Stimulated activated naive CD8-positive, alpha-beta T cell treated with anti-CD3 and anti-CD28 coated beads, Interleukin-15, Interleukin-2, amounts not matched to agents 100 ng/mL and 50 ng/mL, for 24 hours (primary cell): Measurements from ENCODE around the gene RNF123.

ENCODE experiments used
- H3K27ac Mint-ChIP-seq: one replicate; pipeline ENCODE4 v1.8.0; 2021; ENCODE audit warnings: mild to moderate bottlenecking, mixed read lengths
- H3K27me3 Mint-ChIP-seq: one replicate; pipeline ENCODE4 v1.8.0; 2021; ENCODE audit warnings: mixed read lengths
- H3K36me3 Mint-ChIP-seq: one replicate; pipeline ENCODE4 v1.8.0; 2021; ENCODE audit warnings: low read depth, mixed read lengths
- H3K4me1 Mint-ChIP-seq: one replicate; pipeline ENCODE4 v1.8.0; 2021; ENCODE audit warnings: low read depth, mixed read lengths
- H3K4me3 Mint-ChIP-seq: one replicate; pipeline ENCODE4 v1.8.0; 2021; ENCODE audit warnings: mild to moderate bottlenecking, mixed read lengths
- H3K9me3 Mint-ChIP-seq: one replicate; pipeline ENCODE4 v1.8.0; 2021; ENCODE audit warnings: mixed read lengths

RNF123 gene

DNA sequence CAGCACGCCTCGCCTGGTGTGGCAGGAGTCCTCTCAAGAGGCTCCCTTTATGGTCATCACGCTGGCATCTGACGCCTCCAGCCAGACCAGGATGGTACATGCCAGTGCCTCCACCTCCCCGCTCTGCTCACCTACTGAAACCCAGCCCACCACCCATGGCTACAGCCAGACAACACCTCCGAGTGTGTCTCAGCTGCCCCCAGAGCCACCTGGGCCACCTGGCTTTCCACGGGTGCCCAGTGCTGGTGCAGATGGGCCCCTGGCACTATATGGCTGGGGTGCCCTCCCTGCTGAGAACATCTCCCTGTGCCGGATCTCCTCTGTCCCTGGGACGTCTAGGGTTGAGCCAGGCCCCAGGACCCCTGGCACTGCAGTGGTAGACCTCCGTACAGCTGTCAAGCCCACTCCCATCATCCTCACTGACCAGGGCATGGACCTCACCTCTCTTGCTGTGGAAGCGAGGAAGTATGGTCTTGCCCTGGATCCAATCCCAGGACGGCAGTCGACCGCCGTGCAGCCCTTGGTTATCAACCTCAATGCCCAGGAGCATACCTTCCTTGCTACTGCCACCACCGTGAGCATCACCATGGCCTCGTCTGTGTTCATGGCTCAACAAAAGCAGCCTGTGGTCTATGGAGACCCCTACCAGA lies 35.1 kb upstream of the RNF123 start:
- Mint-ChIP-seq H3K4me3 (no peak overlapping the region), H3K4me1 (no peaks in the 10 kb centered on the region), H3K9me3 (no peaks in the 10 kb centered on the region), H3K36me3 (no peaks in the 10 kb centered on the region), H3K27ac (no peak overlapping the region), H3K27me3 (no peaks in the 10 kb centered on the region)

DNA sequence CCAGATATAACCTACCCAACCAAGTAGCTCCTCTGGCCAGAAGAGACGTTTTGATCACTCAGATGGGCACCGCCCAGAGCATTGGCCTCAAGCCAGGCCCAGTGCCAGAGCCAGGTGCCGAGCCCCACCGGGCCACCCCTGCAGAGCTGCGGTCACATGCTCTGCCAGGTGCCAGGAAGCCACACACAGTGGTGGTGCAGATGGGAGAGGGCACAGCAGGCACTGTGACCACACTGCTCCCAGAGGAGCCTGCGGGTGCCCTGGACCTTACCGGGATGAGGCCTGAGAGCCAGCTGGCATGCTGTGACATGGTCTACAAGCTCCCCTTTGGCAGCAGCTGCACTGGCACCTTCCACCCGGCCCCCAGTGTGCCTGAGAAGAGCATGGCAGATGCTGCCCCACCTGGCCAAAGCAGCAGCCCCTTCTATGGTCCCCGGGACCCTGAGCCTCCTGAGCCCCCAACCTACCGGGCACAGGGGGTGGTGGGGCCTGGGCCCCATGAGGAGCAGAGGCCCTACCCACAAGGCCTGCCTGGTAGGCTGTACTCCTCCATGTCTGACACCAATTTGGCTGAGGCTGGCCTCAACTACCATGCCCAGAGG lies 34.3 kb upstream of the RNF123 start:
- H3K9me3 Mint-ChIP-seq, result no peaks in the 10 kb centered on the region
- no peak overlapping the region for H3K27ac Mint-ChIP-seq
- no peak overlapping the region for H3K4me3 Mint-ChIP-seq
- H3K4me1 Mint-ChIP-seq, result no peaks in the 10 kb centered on the region
- H3K27me3 Mint-ChIP-seq, result no peaks in the 10 kb centered on the region
- no peaks in the 10 kb centered on the region for H3K36me3 Mint-ChIP-seq

DNA sequence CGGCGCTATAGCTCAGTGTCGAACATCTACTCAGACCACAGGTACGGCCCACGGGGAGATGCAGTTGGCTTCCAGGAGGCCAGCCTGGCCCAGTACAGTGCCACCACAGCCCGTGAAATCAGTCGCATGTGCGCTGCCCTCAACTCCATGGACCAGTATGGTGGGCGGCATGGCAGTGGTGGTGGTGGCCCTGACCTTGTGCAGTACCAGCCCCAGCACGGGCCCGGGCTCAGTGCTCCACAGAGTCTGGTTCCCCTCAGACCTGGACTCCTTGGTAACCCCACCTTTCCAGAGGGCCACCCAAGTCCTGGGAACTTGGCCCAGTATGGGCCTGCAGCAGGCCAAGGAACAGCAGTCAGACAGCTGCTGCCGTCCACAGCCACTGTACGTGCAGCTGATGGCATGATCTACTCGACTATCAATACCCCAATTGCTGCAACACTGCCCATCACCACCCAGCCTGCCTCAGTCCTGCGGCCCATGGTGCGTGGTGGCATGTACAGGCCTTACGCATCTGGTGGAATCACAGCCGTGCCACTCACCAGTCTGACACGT lies 33.5 kb upstream of the RNF123 start:
- Mint-ChIP-seq H3K4me1 (no peaks in the 10 kb centered on the region), H3K27ac (no peak overlapping the region), H3K27me3 (no peaks in the 10 kb centered on the region), H3K9me3 (no peaks in the 10 kb centered on the region), H3K4me3 (no peak overlapping the region), H3K36me3 (no peaks in the 10 kb centered on the region)

DNA sequence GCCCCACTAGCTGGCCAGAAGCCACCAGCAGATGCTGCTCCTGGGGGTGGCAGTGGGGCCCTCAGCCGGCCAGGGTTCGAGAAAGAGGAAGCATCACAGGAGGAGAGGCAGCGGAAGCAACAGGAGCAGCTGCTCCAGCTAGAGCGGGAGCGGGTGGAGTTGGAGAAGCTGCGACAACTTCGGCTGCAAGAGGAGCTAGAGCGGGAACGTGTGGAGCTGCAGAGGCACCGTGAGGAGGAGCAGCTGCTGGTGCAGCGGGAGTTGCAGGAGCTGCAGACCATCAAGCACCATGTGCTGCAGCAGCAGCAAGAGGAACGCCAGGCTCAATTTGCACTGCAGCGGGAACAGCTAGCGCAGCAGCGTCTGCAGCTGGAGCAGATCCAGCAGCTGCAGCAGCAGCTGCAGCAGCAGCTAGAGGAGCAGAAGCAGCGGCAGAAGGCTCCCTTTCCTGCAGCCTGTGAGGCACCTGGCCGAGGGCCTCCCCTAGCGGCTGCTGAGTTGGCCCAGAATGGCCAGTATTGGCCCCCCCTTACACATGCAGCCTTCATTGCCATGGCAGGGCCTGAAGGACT lies 32.7 kb upstream of the RNF123 start:
- Mint-ChIP-seq H3K9me3 (no peaks in the 10 kb centered on the region), H3K27me3 (no peaks in the 10 kb centered on the region), H3K4me1 (no peaks in the 10 kb centered on the region), H3K36me3 (no peaks in the 10 kb centered on the region), H3K27ac (no peak overlapping the region), H3K4me3 (no peak overlapping the region)

DNA sequence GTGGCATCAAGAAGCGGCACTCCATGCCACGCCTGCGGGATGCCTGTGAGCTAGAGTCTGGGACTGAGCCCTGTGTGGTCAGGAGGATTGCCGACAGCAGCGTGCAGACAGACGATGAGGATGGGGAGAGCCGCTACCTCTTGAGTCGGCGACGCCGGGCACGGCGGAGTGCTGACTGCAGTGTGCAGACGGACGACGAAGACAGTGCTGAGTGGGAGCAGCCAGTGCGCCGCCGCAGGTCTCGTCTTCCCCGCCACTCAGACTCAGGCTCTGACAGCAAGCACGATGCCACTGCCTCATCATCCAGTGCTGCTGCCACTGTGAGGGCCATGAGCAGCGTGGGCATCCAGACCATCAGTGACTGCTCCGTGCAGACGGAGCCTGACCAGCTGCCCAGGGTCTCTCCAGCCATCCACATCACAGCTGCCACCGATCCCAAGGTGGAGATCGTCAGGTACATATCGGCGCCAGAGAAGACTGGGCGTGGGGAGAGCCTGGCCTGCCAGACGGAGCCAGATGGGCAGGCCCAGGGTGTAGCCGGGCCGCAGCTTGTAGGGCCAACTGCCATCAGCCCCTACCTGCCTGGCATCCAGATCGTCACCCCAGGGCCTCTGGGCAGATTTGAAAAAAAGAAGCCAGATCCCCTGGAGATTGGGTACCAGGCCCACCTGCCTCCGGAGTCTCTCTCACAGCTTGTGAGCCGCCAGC lies 32.0 kb upstream of the RNF123 start:
- Mint-ChIP-seq H3K4me1 (no peaks in the 10 kb centered on the region), H3K27me3 (no peaks in the 10 kb centered on the region), H3K27ac (no peak overlapping the region), H3K36me3 (no peaks in the 10 kb centered on the region), H3K9me3 (no peaks in the 10 kb centered on the region), H3K4me3 (no peak overlapping the region)

DNA sequence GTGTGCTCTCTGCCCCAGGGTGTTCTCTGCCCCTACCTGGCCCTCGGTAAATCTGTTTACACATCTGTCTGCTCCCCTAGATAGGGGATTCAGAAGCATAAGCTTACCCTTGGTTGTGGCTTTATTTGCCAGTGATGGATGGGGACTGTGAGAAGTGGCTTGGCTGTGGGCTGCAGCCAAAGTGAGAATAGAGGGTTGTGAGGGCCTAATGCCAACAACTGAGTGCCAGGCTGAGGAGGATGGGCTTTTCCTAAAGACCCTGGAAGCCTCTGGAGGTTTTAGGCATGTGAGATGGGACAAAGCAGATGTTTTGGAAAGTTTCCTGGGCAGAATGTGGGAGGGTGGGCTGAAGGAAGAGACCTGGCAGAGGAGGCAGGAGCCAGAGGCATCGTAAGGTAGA lies 30.6 kb upstream of the RNF123 start:
- no peaks in the 10 kb centered on the region for H3K4me1 Mint-ChIP-seq
- H3K36me3 Mint-ChIP-seq, result no peaks in the 10 kb centered on the region
- H3K9me3 Mint-ChIP-seq, result no peaks in the 10 kb centered on the region
- H3K27ac Mint-ChIP-seq, result peak overlapping the region; percentile 17
- H3K27me3 Mint-ChIP-seq, result no peaks in the 10 kb centered on the region
- H3K4me3 Mint-ChIP-seq, result no peak overlapping the region

DNA sequence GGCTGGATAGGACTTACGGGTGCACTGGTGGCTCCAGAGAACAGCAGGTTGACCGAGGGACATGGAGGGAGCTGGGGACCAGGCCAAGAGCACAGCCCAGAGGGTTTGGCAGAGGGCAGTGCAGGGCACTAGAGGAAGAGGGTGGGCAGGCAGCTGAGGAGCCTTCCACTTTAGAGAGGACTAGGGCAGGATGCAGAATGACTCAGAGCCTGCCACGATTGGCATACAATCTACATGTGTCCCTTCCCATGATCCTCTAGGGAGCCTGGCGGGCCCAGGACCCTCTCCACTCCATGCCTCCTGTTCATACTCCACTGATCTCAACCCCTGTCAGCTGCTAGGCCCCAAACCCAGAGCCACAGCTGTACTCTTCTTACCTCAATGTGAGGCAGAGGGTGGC lies 29.6 kb upstream of the RNF123 start:
- Mint-ChIP-seq H3K27me3 (no peaks in the 10 kb centered on the region), H3K36me3 (no peaks in the 10 kb centered on the region), H3K27ac (no peak overlapping the region), H3K9me3 (no peaks in the 10 kb centered on the region), H3K4me1 (no peaks in the 10 kb centered on the region), H3K4me3 (no peak overlapping the region)

DNA sequence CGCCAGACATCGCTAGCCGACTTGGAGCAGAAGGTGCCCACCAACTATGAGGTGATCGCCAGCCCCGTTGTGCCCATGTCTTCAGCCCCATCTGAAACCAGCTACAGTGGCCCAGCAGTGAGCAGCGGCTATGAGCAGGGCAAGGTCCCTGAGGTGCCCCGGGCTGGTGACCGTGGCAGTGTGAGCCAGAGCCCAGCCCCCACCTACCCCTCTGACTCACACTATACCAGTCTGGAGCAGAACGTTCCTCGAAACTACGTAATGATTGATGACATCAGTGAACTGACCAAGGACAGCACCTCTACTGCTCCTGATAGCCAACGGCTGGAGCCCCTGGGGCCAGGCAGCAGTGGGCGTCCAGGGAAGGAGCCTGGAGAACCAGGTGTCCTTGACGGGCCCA lies 28.1 kb upstream of the RNF123 start:
- H3K36me3 Mint-ChIP-seq, result no peaks in the 10 kb centered on the region

DNA sequence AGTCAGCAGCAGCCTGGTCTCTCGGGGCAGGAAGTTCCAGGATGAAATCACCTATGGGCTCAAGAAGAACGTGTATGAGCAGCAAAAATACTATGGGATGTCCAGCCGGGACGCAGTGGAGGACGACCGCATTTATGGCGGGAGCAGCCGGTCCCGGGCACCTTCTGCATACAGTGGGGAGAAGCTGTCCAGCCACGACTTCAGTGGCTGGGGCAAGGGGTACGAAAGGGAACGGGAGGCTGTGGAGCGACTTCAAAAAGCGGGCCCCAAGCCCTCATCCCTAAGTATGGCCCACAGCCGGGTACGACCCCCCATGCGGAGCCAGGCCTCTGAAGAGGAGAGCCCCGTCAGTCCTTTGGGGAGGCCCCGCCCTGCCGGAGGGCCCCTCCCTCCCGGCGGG lies 27.3 kb upstream of the RNF123 start:
- Mint-ChIP-seq H3K9me3 (no peaks in the 10 kb centered on the region), H3K4me1 (no peaks in the 10 kb centered on the region), H3K27me3 (no peaks in the 10 kb centered on the region), H3K4me3 (no peak overlapping the region), H3K27ac (no peak overlapping the region), H3K36me3 (no peaks in the 10 kb centered on the region)

More for the DNA sequence above, 28.1 kb upstream of the RNF123 start:
- Mint-ChIP-seq H3K4me3 (no peak overlapping the region), H3K27me3 (no peaks in the 10 kb centered on the region), H3K4me1 (no peaks in the 10 kb centered on the region), H3K9me3 (no peaks in the 10 kb centered on the region), H3K27ac (no peak overlapping the region)

DNA sequence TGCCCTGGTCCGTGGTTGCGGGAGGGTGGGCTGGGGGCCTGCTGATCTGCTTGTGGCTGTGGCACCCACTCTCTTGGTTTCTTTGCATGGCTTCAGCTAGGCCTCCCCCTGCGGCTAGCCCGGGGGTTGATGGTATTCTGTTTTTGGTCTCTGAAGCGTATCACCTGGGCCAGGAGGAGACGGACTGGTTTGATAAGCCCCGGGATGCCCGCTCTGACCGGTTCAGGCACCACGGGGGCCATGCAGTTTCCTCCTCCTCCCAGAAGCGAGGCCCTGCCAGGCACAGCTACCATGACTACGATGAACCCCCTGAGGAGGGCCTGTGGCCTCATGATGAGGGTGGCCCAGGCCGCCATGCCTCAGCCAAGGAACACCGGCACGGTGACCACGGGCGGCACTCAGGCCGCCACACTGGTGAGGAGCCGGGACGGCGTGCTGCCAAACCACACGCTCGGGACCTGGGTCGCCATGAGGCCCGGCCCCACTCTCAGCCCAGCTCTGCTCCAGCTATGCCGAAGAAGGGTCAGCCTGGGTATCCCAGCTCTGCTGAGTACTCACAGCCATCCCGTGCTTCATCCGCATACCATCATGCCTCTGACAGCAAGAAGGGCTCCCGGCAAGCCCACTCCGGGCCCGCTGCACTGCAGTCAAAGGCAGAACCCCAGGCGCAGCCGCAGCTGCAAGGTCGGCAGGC lies 26.5 kb upstream of the RNF123 start:
- no peak overlapping the region for H3K4me3 Mint-ChIP-seq
- H3K9me3 Mint-ChIP-seq, result no peaks in the 10 kb centered on the region
- H3K27ac Mint-ChIP-seq, result no peak overlapping the region
- H3K36me3 Mint-ChIP-seq, result no peaks in the 10 kb centered on the region
- no peaks in the 10 kb centered on the region for H3K27me3 Mint-ChIP-seq
- H3K4me1 Mint-ChIP-seq, result no peaks in the 10 kb centered on the region

DNA sequence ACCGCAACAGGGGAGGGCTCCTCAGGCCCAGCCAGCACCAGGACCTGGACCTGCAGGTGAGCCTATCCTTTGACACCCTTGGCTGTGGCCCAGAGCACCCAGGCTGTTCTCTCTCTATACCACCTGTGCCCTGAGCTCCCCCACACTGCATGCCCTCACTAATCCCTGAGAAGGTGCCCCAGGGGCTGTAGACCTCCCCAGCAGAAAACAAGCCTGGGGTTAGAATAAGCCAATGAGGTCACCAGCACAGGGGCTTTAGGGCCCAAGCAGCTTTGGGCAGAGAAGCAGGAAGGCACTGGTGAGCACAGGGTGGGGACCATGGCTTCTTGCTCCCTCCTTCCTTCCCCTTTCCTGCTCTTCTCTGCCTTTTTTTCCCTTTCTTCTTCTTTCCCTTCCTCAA lies 25.5 kb upstream of the RNF123 start:
- Mint-ChIP-seq H3K9me3 (no peaks in the 10 kb centered on the region), H3K27ac (no peak overlapping the region), H3K36me3 (no peaks in the 10 kb centered on the region), H3K4me1 (no peaks in the 10 kb centered on the region), H3K4me3 (no peak overlapping the region), H3K27me3 (no peaks in the 10 kb centered on the region)

DNA sequence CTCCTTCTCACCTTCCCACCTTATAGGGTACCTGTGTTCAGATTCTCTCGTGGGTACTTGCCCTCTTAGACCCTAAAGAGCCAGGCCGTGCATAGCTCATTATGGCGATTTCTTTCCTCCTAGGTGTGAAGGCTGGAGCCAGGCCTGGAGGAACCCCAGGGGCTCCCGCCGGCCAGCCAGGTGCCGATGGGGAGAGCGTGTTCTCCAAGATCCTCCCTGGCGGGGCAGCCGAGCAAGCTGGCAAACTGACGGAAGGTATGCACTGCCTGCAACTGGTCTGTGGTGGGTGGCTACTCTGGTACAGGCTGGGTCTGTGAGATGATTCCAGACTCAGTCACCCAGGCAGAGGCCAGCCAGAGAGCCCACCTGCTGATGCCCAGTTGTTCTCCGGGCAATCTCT lies 25.1 kb upstream of the RNF123 start:
- no peaks in the 10 kb centered on the region for H3K36me3 Mint-ChIP-seq
- H3K27ac Mint-ChIP-seq, result no peak overlapping the region
- H3K4me3 Mint-ChIP-seq, result no peak overlapping the region
- H3K9me3 Mint-ChIP-seq, result no peaks in the 10 kb centered on the region
- H3K4me1 Mint-ChIP-seq, result no peaks in the 10 kb centered on the region
- no peaks in the 10 kb centered on the region for H3K27me3 Mint-ChIP-seq

DNA sequence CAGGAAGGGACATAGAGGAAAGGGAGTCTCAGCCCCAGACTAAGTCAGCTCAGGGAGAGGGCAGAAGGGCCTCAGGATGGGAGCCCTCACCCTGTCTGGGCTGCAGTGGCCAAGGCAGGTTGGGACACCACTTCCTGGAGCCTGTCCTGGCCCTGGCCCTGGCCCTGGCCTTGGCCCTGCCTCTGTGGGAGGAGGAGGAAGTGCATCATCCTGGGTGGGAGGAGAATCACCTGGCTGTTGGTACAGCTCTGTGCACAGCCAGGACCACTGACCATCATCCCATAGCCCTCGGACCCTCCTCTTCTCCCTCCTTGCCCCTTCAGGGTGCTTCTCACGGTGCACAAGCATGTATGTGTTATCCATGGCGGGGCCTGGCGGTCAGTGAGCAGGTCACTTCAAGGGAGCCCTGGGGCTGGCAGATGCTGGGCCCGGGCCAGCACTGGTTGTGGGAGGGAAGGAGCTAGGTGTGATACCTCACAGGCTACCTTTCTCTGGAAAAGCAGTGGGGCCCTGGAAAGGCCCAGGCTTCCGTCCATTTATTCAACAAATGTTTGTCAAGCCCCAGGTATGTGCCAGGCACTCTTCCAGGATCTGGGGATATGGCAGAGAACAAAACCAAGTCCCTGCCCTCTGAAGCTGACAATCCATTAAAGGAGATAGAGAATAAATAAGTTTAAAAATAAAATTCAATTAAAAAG lies 23.4 kb upstream of the RNF123 start:
- H3K27me3 Mint-ChIP-seq, result no peaks in the 10 kb centered on the region
- H3K4me3 Mint-ChIP-seq, result no peak overlapping the region
- H3K27ac Mint-ChIP-seq, result no peak overlapping the region
- no peaks in the 10 kb centered on the region for H3K9me3 Mint-ChIP-seq
- no peaks in the 10 kb centered on the region for H3K4me1 Mint-ChIP-seq
- H3K36me3 Mint-ChIP-seq, result no peaks in the 10 kb centered on the region

DNA sequence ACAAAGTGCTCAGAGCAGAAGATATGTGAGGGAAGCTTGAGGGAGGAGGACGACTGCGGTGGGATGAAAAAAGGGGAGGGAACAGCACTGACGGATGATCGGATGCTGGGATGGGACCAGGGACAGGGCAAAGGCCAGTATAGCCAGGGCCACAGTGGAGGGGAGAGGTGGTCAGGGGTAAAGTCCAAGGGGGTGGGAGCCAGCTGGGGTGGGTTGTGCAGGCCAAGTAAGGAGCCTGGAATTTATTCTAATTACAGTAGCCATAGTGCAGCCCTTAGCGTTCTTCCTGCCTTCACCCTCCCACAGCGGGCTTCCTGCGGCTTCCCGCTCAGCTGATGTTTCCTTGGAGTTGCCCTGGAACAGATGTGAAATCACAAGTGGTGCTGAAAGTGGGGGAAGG lies 22.8 kb upstream of the RNF123 start:
- Mint-ChIP-seq H3K36me3 (no peaks in the 10 kb centered on the region), H3K27ac (no peak overlapping the region), H3K4me1 (peaks cover under 1% of the 10 kb centered on the region), H3K27me3 (no peaks in the 10 kb centered on the region), H3K4me3 (no peak overlapping the region), H3K9me3 (no peaks in the 10 kb centered on the region)
